B cell (primary cell): ENCODE data around the gene TBC1D1. TPM values are rescaled to one million over a fixed set of nuclear protein-coding genes. Genes with fewer than 3 reads are reported as not detected.
A peak's percentile ranks its signal among the peaks of the same experiment; 100 is the strongest.

Experiments used
- ATAC-seq: fragments of 200-7000 bp; cut with Tn5 transposase; one replicate; pipeline ENCODE4 v1.10.0; 2021; ENCODE audit warnings: low read depth, mild to moderate bottlenecking, moderate number of reproducible peaks, moderate library complexity
- CTCF ChIA-PET: fragments of 350-600 bp; sonication (Branson Sonifier 250); formaldehyde crosslinking; loops from one replicate; lab custom pipeline; 2021; ENCODE audit warnings: antibody characterized with exemption, inconsistent platforms; lab: Charles Lee
- POLR2A ChIA-PET: fragments of 350-600 bp; sonication (Branson Sonifier 250); formaldehyde crosslinking; loops from one replicate; lab custom pipeline; 2021; ENCODE audit warnings: antibody characterized with exemption; lab: Charles Lee
- DNase-seq: peaks from one replicate; pipeline ENCODE4 v3.0.0; 2013
- H2AFZ ChIP-seq: 2 replicates; pipeline ENCODE4 v1.6.1; 2012; ENCODE audit warnings: mild to moderate bottlenecking, low read depth, low read length; ENCODE audit not compliant: insufficient read depth, poor library complexity, severe bottlenecking
- H3K27ac ChIP-seq, 2 donors: 1 replicate in 1 of 2; 2 replicates in 1 of 2; pipeline ENCODE4 v1.5.1; 2012 to 2013; ENCODE audit warnings: low read length in 2 of 2, mild to moderate bottlenecking in 2 of 2, moderate library complexity in 1 of 2
- H3K27me3 ChIP-seq, 4 experiments: fragments of 200-600 bp in 1 of 4; sonication (generic) in 1 of 4; replicated peaks in 1 of 4; 1 replicate in 2 of 4; 2 replicates in 2 of 4; pipeline versions ENCODE4 v1.6.1 to v1.7.0; 2013 to 2016; ENCODE audit warnings: low read length in 3 of 4, mild to moderate bottlenecking in 2 of 4, mixed read lengths in 1 of 4, moderate library complexity in 1 of 4; ENCODE audit not compliant: insufficient read depth in 4 of 4, control insufficient read depth in 3 of 4; ENCODE audit errors: control extremely low read depth in 1 of 4
- H3K36me3 ChIP-seq, 2 experiments: replicated peaks in 1 of 2; 1 replicate in 1 of 2; 2 replicates in 1 of 2; pipeline versions ENCODE4 v1.6.1 to v1.7.1; 2013; ENCODE audit warnings: low read length in 1 of 2; ENCODE audit not compliant: insufficient read depth in 2 of 2, control insufficient read depth in 1 of 2; ENCODE audit errors: control extremely low read depth in 1 of 2, extremely low read depth in 1 of 2
- H3K4me1 ChIP-seq, 2 donors: fragments of 200-600 bp in 1 of 2; sonication (generic) in 1 of 2; 1 replicate in 1 of 2; 2 replicates in 1 of 2; pipeline versions ENCODE4 v1.5.1 to v1.6.1; 2013 to 2017; ENCODE audit warnings: low read length in 2 of 2; ENCODE audit not compliant: control insufficient read depth in 2 of 2, insufficient read depth in 2 of 2
- H3K4me2 ChIP-seq: replicated peaks from 2 replicates; pipeline ENCODE3; 2012; ENCODE audit warnings: mild to moderate bottlenecking, low read depth, low read length; ENCODE audit not compliant: poor library complexity, severe bottlenecking
- H3K4me3 ChIP-seq, 5 experiments: fragments of 200-600 bp in 1 of 5; sonication (generic) in 1 of 5; 1 replicate in 3 of 5; 2 replicates in 2 of 5; pipeline versions ENCODE4 v1.5.1 to v1.7.0; 2011 to 2016; ENCODE audit warnings: low read length in 4 of 5, mild to moderate bottlenecking in 4 of 5, low read depth in 2 of 5, control low read depth in 1 of 5, moderate library complexity in 1 of 5; ENCODE audit not compliant: insufficient read depth in 1 of 5; ENCODE audit errors: control extremely low read depth in 1 of 5, extremely low read depth in 1 of 5
- H3K79me2 ChIP-seq: fragments of 200-600 bp; sonication (generic); one replicate; pipeline ENCODE4 v1.6.0; 2016; ENCODE audit warnings: low read length; ENCODE audit not compliant: control insufficient read depth, insufficient read depth
- H3K9ac ChIP-seq: fragments of 200-600 bp; sonication (generic); 2 replicates; pipeline ENCODE4 v1.6.1; 2017; ENCODE audit warnings: mild to moderate bottlenecking, low read length, moderate library complexity
- H3K9me3 ChIP-seq, 3 donors: one replicate each; pipeline versions ENCODE4 v1.6.1 to v1.7.1; 2013; ENCODE audit warnings: low read length in 2 of 3; ENCODE audit not compliant: control insufficient read depth in 2 of 3, insufficient read depth in 1 of 3; ENCODE audit errors: control extremely low read depth in 1 of 3
- H4K20me1 ChIP-seq: 2 replicates; pipeline ENCODE4 v1.6.0; 2012; ENCODE audit warnings: mild to moderate bottlenecking, low read length; ENCODE audit not compliant: insufficient read depth, control insufficient read depth, poor library complexity, severe bottlenecking
- H3K27ac Mint-ChIP-seq: one replicate; pipeline ENCODE4 v1.8.0; 2021; ENCODE audit warnings: mixed read lengths
- H3K27me3 Mint-ChIP-seq: one replicate; pipeline ENCODE4 v1.8.0; 2021; ENCODE audit warnings: mixed read lengths
- H3K4me1 Mint-ChIP-seq: one replicate; pipeline ENCODE4 v1.8.0; 2021; ENCODE audit warnings: mixed read lengths
- H3K4me3 Mint-ChIP-seq: one replicate; pipeline ENCODE4 v1.8.0; 2021; ENCODE audit warnings: mixed read lengths
- H3K9me3 Mint-ChIP-seq: one replicate; pipeline ENCODE4 v1.8.0; 2022; ENCODE audit warnings: mixed read lengths; ENCODE audit not compliant: insufficient read depth
- CTCF ChIP-seq: fragments of 200-600 bp; IDR thresholded peaks from one replicate; pipeline ENCODE4 v1.8.0; 2022; ENCODE audit warnings: antibody characterized with exemption, mild to moderate bottlenecking
- EZH2 ChIP-seq: IDR thresholded peaks from 2 replicates; pipeline ENCODE4 v1.6.1; 2012; ENCODE audit warnings: borderline replicate concordance, low read depth, mild to moderate bottlenecking, moderate library complexity, low read length; ENCODE audit not compliant: insufficient read depth, poor library complexity, severe bottlenecking
- WGBS: methylation state at CpG from one replicate; pipeline ENCODE4 v1.1.5; 2013; ENCODE audit warnings: missing lambda C conversion rate; ENCODE audit not compliant: insufficient coverage; 5-methylcytosine and 5-hydroxymethylcytosine counted together
- intact Hi-C: fragments of 100-400 bp; cut with micrococcal nuclease; formaldehyde crosslinking; loops from one replicate; pipeline ENCODE4 v1.10.0; 2022
- polyA plus RNA-seq: library from polyadenylated mRNA; depleted of rRNA; stranded (reverse); fragments of >200 nt; gene quantifications from 2 replicates; pipeline ENCODE4 v1.2.3, GENCODE V29; 2012
- total RNA-seq, 2 donors: library from RNA; stranded (reverse); fragments of 120-200 nt in 1 of 2; gene quantifications; 1 replicate in 1 of 2; 2 replicates in 1 of 2; pipeline versions ENCODE4 v1.2.3 to v1.2.4, GENCODE V29; 2013 to 2022

The TBC1D1 gene
- total and polyA plus RNA-seq, 2 donors (not counting 1 experiment from before 2014, with no cell fraction given), result 88.2 to 98.7 TPM

- no peak overlapping the region for H3K4me2 ChIP-seq
- TF ChIP-seq CTCF (no peak), EZH2 (no peak)
- Mint-ChIP-seq H3K4me1 (peaks cover 32% of the 10 kb centered on the region), H3K9me3 (no peaks in the 10 kb centered on the region), H3K4me3 (no peak overlapping the region), H3K27ac (no peak overlapping the region), H3K27me3 (peaks cover 22% of the 10 kb centered on the region)
- intact Hi-C loops, result loop anchor here (5.0 kb wide), 3 partner anchors 44 to 961 kb away; no protein-coding TSS in a partner anchor
- peaks cover 28 to 36% of the 10 kb centered on the region in 2 donors for H3K4me1 ChIP-seq
- H3K9me3 ChIP-seq, result no peaks in the 10 kb centered on the region
- 80% methylated on average over 5 of the region's 7 CpGs for WGBS
- H3K27ac ChIP-seq, result no peak overlapping the region
- ChIA-PET CTCF (interaction anchor here (9.3 to 10.7 kb wide), 2 partner anchors 501 to 554 kb away, joined by 164 to 297 read pairs; no protein-coding TSS in a partner anchor), POLR2A (no interaction called here)
- H3K4me3 ChIP-seq, result no peak overlapping the region
- no peak overlapping the region for H3K9ac ChIP-seq
- DNase-seq (no peak), ATAC-seq (no peak)
- H3K27me3 ChIP-seq, result peaks cover 0 to 10% (median 1%) of the 10 kb centered on the region in 4 experiments
- no peak overlapping the region for H2AFZ ChIP-seq
- no peaks in the 10 kb centered on the region for H3K79me2 ChIP-seq
- no peaks in the 10 kb centered on the region for H4K20me1 ChIP-seq
- H3K36me3 ChIP-seq, result no peaks in the 10 kb centered on the region
Measured at GRCh38 chr4:38176165-38176564, 285.3 kb downstream of the TBC1D1 start.

DNA sequence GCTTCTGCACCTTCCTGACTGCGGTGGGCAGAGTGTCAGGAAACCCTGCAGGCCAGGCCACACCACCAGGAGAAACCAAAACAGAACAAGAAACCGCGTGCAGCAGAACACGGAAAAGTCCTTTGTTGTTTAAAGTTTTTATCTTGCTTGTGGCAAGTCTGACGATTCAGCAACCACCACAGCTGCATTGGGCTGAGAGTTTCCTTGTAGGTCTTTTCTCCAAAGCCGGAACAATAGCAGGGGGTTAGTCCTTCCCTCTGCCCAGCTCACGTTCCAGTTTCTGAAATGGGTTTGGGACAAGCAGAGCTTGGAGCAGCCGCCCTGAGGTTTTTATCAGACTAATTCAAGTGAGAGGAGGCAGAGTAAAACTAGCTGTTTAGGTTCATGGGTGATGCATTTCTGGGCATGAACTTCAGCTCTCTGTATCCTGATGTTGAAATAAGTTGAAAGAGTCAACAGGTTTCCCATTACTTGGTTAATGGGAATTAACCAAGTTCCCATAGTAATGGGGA is 286.2 kb downstream of the TBC1D1 start:
- intact Hi-C loops, result loop anchor here (5.0 kb wide), 3 partner anchors 45 to 960 kb away; no protein-coding TSS in a partner anchor
- DNase-seq (peak; percentile 25), ATAC-seq (no peak)
- Histone ChIP-seq H2AFZ (peak overlapping the region; percentile 42), H3K4me1 (peaks cover 28 to 36% of the 10 kb centered on the region in 2 donors), H3K9ac (no peak overlapping the region), H3K4me2 (peak overlapping the region; percentile 41), H3K27me3 (peaks cover 0 to 10% (median 1%) of the 10 kb centered on the region in 4 experiments), H3K9me3 (no peaks in the 10 kb centered on the region), H3K4me3 (no peak overlapping the region), H4K20me1 (no peaks in the 10 kb centered on the region), H3K27ac (no peak overlapping the region), H3K36me3 (no peaks in the 10 kb centered on the region), H3K79me2 (no peaks in the 10 kb centered on the region)
- 7% methylated on average over 7 of the region's 8 CpGs for WGBS
- H3K4me3 Mint-ChIP-seq, result peak overlapping the region; percentile 48
- no peaks in the 10 kb centered on the region for H3K9me3 Mint-ChIP-seq
- peaks cover 20% of the 10 kb centered on the region for H3K27me3 Mint-ChIP-seq
- POLR2A ChIA-PET, result interaction anchor here (0.8 kb wide), 1 partner anchor 605 kb away, joined by 3 read pairs; no protein-coding TSS in a partner anchor
- TF ChIP-seq EZH2 (no peak), CTCF (no peak)
- peak overlapping the region; percentile 23 for H3K27ac Mint-ChIP-seq
- CTCF ChIA-PET, result interaction anchor here (0.8 to 10.7 kb wide), 7 partner anchors 22 to 605 kb away, joined by 3 to 297 read pairs (median 4); partner anchors contain the start of gene TLR10
- H3K4me1 Mint-ChIP-seq, result peaks cover 32% of the 10 kb centered on the region
